Muscle layer of duodenum (tissue), 2 donors: ENCODE measurements around the gene OR3A3.
"Not testable (repeated sequence)": the region's sequence is repeated elsewhere in the genome, so short reads cannot be mapped to it uniquely, and the experiment has no call there.

ENCODE experiments used
- H3K27ac ChIP-seq: one replicate; pipeline ENCODE4 v1.7.0; 2013; ENCODE audit warnings: mild to moderate bottlenecking, low read length
- H3K27me3 ChIP-seq: one replicate; pipeline ENCODE4 v1.7.0; 2013; ENCODE audit warnings: low read depth, mild to moderate bottlenecking, control low read depth, low read length
- H3K36me3 ChIP-seq, 2 donors: one replicate each; pipeline ENCODE4 v1.7.0; 2013; ENCODE audit warnings: low read length in 2 of 2, control low read depth in 1 of 2, mild to moderate bottlenecking in 1 of 2; ENCODE audit not compliant: insufficient read depth in 2 of 2, control insufficient read depth in 1 of 2
- H3K4me1 ChIP-seq, 2 donors: one replicate each; pipeline ENCODE4 v1.7.0; 2013; ENCODE audit warnings: low read length in 2 of 2, mild to moderate bottlenecking in 2 of 2, control low read depth in 1 of 2, moderate library complexity in 1 of 2; ENCODE audit not compliant: insufficient read depth in 2 of 2, control insufficient read depth in 1 of 2
- H3K4me3 ChIP-seq, 2 donors: one replicate each; pipeline ENCODE4 v1.7.0; 2013; ENCODE audit warnings: low read length in 2 of 2, low read depth in 1 of 2, mild to moderate bottlenecking in 1 of 2
- H3K9me3 ChIP-seq, 2 donors: one replicate each; pipeline ENCODE4 v1.7.0; 2013; ENCODE audit warnings: low read length in 2 of 2, control low read depth in 1 of 2, mild to moderate bottlenecking in 1 of 2; ENCODE audit not compliant: control insufficient read depth in 1 of 2
- donor health status: healthy.

The OR3A3 gene

DNA sequence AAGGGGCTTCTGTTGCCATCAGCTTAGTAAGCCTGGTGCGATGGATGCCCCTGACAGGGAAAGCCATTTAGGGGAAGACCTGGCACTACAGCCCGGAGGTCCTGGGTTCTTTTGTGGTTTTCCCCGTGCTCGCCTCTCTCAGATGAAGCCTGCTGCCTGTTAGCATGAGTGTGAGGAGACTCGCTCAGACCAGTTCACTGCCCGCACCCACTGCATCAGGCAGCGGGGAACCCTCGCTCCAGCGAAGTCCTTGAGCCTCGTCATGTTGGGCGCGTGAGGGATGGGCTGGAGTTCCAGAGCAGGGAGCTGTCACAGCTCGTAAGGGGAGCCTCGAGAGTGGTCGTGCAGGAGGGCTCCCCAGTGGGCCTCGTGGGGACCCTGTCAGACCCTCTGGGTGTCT, 1.0 kb downstream of the OR3A3 start:
- not testable (repeated sequence) for H3K36me3 ChIP-seq, H3K9me3 ChIP-seq, H3K4me1 ChIP-seq, H3K27me3 ChIP-seq, H3K27ac ChIP-seq, H3K4me3 ChIP-seq

- H3K27ac ChIP-seq = no peak overlapping the region
- H3K9me3 ChIP-seq = no peaks in the 10 kb centered on the region
- H3K4me3 ChIP-seq = no peak overlapping the region
- H3K4me1 ChIP-seq = no peaks in the 10 kb centered on the region
- no peaks in the 10 kb centered on the region for H3K27me3 ChIP-seq
- no peaks in the 10 kb centered on the region for H3K36me3 ChIP-seq
Observed at GRCh38 chr17:3415610-3416009, 4.4 kb downstream of the OR3A3 start.

DNA sequence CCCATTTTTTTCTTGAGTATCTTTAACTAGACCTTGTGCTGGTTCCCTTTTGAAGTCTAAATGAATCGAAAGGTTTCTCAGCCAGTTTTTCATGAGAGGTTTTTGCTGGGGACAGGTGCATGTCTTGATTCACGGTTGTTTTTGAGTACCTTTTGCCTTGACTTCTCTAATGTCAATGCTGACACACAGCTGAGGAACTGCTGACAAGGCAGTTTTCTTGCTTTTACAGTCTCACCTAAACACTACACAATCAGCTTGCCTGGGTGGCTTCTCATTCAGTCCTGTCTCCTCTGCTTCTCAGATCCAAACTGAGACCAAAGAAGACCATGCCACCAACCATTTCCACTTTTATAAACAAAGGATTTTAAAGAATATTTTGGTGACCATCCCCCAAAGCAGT, 7.1 kb downstream of the OR3A3 start:
- no peak overlapping the region for H3K4me3 ChIP-seq
- no peak overlapping the region for H3K27ac ChIP-seq
- no peaks in the 10 kb centered on the region for H3K27me3 ChIP-seq
- peaks cover 0 to 3% of the 10 kb centered on the region in 2 donors for H3K9me3 ChIP-seq
- no peaks in the 10 kb centered on the region for H3K36me3 ChIP-seq
- no peaks in the 10 kb centered on the region for H3K4me1 ChIP-seq

GRCh38 chr17:3433215-3433614, 22.0 kb downstream of the OR3A3 start:
- not testable (repeated sequence) for H3K4me1 ChIP-seq, H3K27ac ChIP-seq, H3K4me3 ChIP-seq, H3K36me3 ChIP-seq, H3K9me3 ChIP-seq, H3K27me3 ChIP-seq

- no peak within 1 kb of the TSS for H3K27ac ChIP-seq
- peaks cover 0 to 4% of the 10 kb centered on the region in 2 donors for H3K9me3 ChIP-seq
- H3K4me1 ChIP-seq = no peaks in the 10 kb centered on the region
- H3K4me3 ChIP-seq = no peak within 1 kb of the TSS
- no peaks in the 10 kb centered on the region for H3K27me3 ChIP-seq
- no peaks in the 10 kb centered on the region for H3K36me3 ChIP-seq
Observed at GRCh38 chr17:3433741-3434140, 22.6 kb downstream of the OR3A3 start, which contains the start of gene OR1E2. OR1E2 (minus strand) TSS chr17:3433841; CDS start chr17:3433841, 0 bp downstream.

- no peak overlapping the region for H3K4me3 ChIP-seq
- H3K36me3 ChIP-seq = no peaks in the 10 kb centered on the region
- no peak overlapping the region for H3K27ac ChIP-seq
- no peaks in the 10 kb centered on the region for H3K4me1 ChIP-seq
- H3K27me3 ChIP-seq = no peaks in the 10 kb centered on the region
- H3K9me3 ChIP-seq = no peaks in the 10 kb centered on the region
Observed at GRCh38 chr17:3438368-3438767, 27.2 kb downstream of the OR3A3 start.

DNA sequence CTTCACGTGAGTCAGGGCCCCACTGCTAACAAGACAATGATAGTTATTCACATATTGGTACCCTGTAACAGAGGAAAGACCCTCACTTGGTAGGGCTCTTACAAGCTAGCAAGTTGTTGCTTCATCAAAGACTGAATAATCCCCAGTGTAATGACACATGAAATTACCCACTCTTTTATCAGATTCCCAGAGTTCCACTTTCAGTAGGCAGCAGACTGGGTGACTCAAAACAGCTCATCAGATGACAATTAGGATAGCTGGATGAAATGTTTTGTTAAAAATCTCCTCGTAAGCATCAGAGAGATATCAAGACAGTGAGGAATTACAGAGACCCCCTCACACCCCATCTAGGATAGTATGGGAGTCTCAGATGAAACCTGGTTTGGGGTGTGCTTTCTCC, 29.3 kb downstream of the OR3A3 start:
- no peaks in the 10 kb centered on the region for H3K36me3 ChIP-seq
- no peaks in the 10 kb centered on the region for H3K4me1 ChIP-seq
- no peak overlapping the region for H3K27ac ChIP-seq
- no peak overlapping the region for H3K4me3 ChIP-seq
- H3K9me3 ChIP-seq = no peaks in the 10 kb centered on the region
- H3K27me3 ChIP-seq = no peaks in the 10 kb centered on the region

- H3K9me3 ChIP-seq = no peaks in the 10 kb centered on the region
- H3K4me3 ChIP-seq = no peak overlapping the region
- no peaks in the 10 kb centered on the region for H3K27me3 ChIP-seq
- H3K4me1 ChIP-seq = no peaks in the 10 kb centered on the region
- H3K36me3 ChIP-seq = no peaks in the 10 kb centered on the region
- H3K27ac ChIP-seq = no peak overlapping the region
Observed at GRCh38 chr17:3447625-3448024, 36.5 kb downstream of the OR3A3 start.

GRCh38 chr17:3448059-3448665, 37.0 kb downstream of the OR3A3 start:
- H3K4me1 ChIP-seq = no peaks in the 10 kb centered on the region
- no peaks in the 10 kb centered on the region for H3K9me3 ChIP-seq
- H3K36me3 ChIP-seq = no peaks in the 10 kb centered on the region
- H3K4me3 ChIP-seq = no peak overlapping the region
- H3K27me3 ChIP-seq = no peaks in the 10 kb centered on the region
- H3K27ac ChIP-seq = no peak overlapping the region

DNA sequence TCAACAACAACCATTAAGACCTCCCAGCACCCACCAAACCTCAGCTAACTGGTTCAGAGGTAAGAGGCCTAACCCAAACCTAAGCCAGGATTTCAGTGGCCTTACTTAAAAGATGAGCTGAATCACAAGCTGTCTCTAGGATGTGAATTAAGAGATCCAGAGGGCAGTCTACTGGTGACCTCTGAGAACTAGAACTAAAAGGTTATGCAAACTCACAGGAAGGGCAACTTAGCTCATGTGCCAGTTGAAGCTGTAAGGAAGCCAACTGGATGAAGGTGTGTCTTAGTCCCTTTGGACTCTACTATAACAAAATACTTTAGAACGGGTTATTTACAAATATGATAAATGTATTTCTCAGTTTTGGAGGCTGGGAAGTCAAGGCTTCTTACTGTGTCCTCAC, 55.2 kb downstream of the OR3A3 start:
- H3K4me1 ChIP-seq, H3K9me3 ChIP-seq, H3K27ac ChIP-seq: not testable (repeated sequence)

DNA sequence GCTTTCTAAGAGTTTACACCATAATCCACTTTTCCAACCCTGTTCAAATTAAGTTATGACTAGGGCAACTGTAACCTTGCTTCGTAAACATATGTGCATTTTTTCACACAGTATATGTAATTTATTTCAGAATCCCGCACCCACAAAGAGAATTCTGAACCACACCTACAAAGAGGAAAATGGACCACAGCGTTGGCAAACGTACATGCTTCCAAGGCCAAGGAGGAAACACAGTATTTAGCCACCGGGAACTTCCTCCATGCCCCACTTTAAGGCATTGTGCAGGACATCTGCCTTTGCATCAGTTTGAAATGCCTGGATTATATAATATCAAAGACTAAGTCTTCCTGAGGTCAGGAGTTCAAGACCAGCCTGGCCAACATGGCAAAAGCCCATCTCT, 58.4 kb downstream of the OR3A3 start:
- Histone ChIP-seq H3K4me3 (no peak overlapping the region), H3K36me3 (no peaks in the 10 kb centered on the region), H3K27me3 (no peaks in the 10 kb centered on the region), H3K4me1 (peaks cover 0 to 7% of the 10 kb centered on the region in 2 donors), H3K9me3 (no peaks in the 10 kb centered on the region), H3K27ac (no peak overlapping the region)

More for the DNA sequence above, 55.2 kb downstream of the OR3A3 start:
- not testable (repeated sequence) for H3K4me3 ChIP-seq, H3K36me3 ChIP-seq, H3K27me3 ChIP-seq

DNA sequence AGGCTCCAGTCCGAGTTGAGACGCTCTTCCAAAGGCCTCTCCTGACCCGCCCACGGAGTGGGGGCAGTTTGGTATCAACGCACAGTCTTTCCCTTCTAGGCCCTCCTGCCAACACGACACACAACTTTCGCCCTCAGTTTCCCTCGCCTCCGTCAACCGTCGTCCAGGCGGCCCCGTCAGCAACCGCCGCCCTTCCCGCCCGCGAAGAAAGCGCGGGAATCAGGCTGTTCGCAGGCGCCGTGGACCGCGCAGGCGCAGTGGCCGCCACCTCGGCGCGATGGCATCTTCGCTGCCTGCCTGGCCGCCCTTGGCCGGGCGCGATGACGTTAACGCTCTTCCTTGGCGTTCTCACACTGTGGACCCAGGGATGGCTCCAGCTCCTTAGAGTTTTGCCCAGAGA, 60.4 kb downstream of the OR3A3 start, which contains the start of gene SPATA22:
Gene SPATA22 (minus strand): TSS at position 221 of the 400 bp plus-strand sequence. CDS start 2,494 bp downstream, outside the sequence.
- Histone ChIP-seq H3K9me3 (no peaks in the 10 kb centered on the region), H3K27me3 (no peaks in the 10 kb centered on the region), H3K27ac (no peak within 1 kb of the TSS), H3K4me1 (peaks cover 5 to 13% of the 10 kb centered on the region in 2 donors), H3K4me3 (no peak within 1 kb of the TSS), H3K36me3 (no peaks in the 10 kb centered on the region)
